ENCODE measurements around the gene SMPD3. TPM values are rescaled to one million over a fixed set of nuclear protein-coding genes. Genes with fewer than 3 reads are reported as not detected.

The SMPD3 gene
- total and polyA plus RNA-seq, 3 donors from 2014 or later: 13.3 to 23.4 (median 20.6) TPM

GRCh38 chr16:68389750-68390371 is 58.4 kb downstream of the SMPD3 start:
- WGBS, 2 donors: 59 to 63% methylated on average over 6 of the region's 6 CpGs
- no peaks in the 10 kb centered on the region for H3K4me1 ChIP-seq
- no peak for DNase-seq
- no peaks in the 10 kb centered on the region for H3K27me3 ChIP-seq
- intact Hi-C loops (cut with DNase I; ENCODE audit: low total_unique reads): no loop called here
- H3K4me3 ChIP-seq: no peak overlapping the region
- no peaks in the 10 kb centered on the region for H3K9me3 ChIP-seq
- TF ChIP-seq, protein P1, sequence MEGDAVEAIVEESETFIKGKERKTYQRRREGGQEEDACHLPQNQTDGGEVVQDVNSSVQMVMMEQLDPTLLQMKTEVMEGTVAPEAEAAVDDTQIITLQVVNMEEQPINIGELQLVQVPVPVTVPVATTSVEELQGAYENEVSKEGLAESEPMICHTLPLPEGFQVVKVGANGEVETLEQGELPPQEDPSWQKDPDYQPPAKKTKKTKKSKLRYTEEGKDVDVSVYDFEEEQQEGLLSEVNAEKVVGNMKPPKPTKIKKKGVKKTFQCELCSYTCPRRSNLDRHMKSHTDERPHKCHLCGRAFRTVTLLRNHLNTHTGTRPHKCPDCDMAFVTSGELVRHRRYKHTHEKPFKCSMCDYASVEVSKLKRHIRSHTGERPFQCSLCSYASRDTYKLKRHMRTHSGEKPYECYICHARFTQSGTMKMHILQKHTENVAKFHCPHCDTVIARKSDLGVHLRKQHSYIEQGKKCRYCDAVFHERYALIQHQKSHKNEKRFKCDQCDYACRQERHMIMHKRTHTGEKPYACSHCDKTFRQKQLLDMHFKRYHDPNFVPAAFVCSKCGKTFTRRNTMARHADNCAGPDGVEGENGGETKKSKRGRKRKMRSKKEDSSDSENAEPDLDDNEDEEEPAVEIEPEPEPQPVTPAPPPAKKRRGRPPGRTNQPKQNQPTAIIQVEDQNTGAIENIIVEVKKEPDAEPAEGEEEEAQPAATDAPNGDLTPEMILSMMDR (IDR thresholded peaks at IDR 0.05): no peak
- TF ChIP-seq POLR2A (IDR thresholded peaks at IDR 0.05): no peak
- no peaks in the 10 kb centered on the region for H3K36me3 ChIP-seq (ENCODE audit: low read depth, missing control alignments)
- no peak overlapping the region for H3K27ac ChIP-seq

- no peak overlapping the region for H3K27ac ChIP-seq
- WGBS, 2 donors: 37 to 66% methylated on average over 8 of the region's 8 CpGs
- no peaks in the 10 kb centered on the region for H3K4me1 ChIP-seq
- no peak overlapping the region for H3K4me3 ChIP-seq
- intact Hi-C loops (cut with DNase I; ENCODE audit: low total_unique reads): no loop called here
- no peak for DNase-seq
- no peaks in the 10 kb centered on the region for H3K36me3 ChIP-seq (ENCODE audit: low read depth, missing control alignments)
- H3K9me3 ChIP-seq: no peaks in the 10 kb centered on the region
- TF ChIP-seq POLR2A (IDR thresholded peaks at IDR 0.05): no peak
- TF ChIP-seq, protein P1 (IDR thresholded peaks at IDR 0.05): no peak
- no peaks in the 10 kb centered on the region for H3K27me3 ChIP-seq
Observed at GRCh38 chr16:68389006-68389405, 59.3 kb downstream of the SMPD3 start.

GRCh38 chr16:68388124-68388523 is 60.2 kb downstream of the SMPD3 start:
- DNase-seq: no peak
- Histone ChIP-seq H3K4me3 (no peak overlapping the region), H3K27ac (no peak overlapping the region), H3K9me3 (no peaks in the 10 kb centered on the region), H3K4me1 (no peaks in the 10 kb centered on the region), H3K36me3 (ENCODE audit: low read depth, missing control alignments) (no peaks in the 10 kb centered on the region), H3K27me3 (no peaks in the 10 kb centered on the region)
- intact Hi-C loops (cut with DNase I; ENCODE audit: low total_unique reads): no loop called here
- TF ChIP-seq, protein P1 (IDR thresholded peaks at IDR 0.05): no peak
- TF ChIP-seq POLR2A (IDR thresholded peaks at IDR 0.05): no peak
- 65 to 82% methylated on average over 2 to 3 of the region's 3 CpGs for WGBS, 2 donors

- Histone ChIP-seq H3K4me1 (no peaks in the 10 kb centered on the region), H3K4me3 (no peak overlapping the region), H3K27me3 (no peaks in the 10 kb centered on the region), H3K36me3 (ENCODE audit: low read depth, missing control alignments) (no peaks in the 10 kb centered on the region), H3K9me3 (no peaks in the 10 kb centered on the region), H3K27ac (no peak overlapping the region)
- intact Hi-C loops (cut with DNase I; ENCODE audit: low total_unique reads): no loop called here
- DNase-seq: no peak
- TF ChIP-seq POLR2A (IDR thresholded peaks at IDR 0.05): no peak
- TF ChIP-seq, protein P1 (IDR thresholded peaks at IDR 0.05): no peak
- 76 to 85% methylated on average over 4 to 9 of the region's 9 CpGs for WGBS, 2 donors
Observed at GRCh38 chr16:68387301-68387700, 61.0 kb downstream of the SMPD3 start.

GRCh38 chr16:68386628-68387027 is 61.7 kb downstream of the SMPD3 start:
- intact Hi-C loops (cut with DNase I; ENCODE audit: low total_unique reads): no loop called here
- 74 to 91% methylated on average over 4 to 14 of the region's 14 CpGs for WGBS, 2 donors
- H3K36me3 ChIP-seq (ENCODE audit: low read depth, missing control alignments): no peaks in the 10 kb centered on the region
- no peak overlapping the region for H3K4me3 ChIP-seq
- DNase-seq: no peak
- no peak overlapping the region for H3K27ac ChIP-seq
- TF ChIP-seq, protein P1 (IDR thresholded peaks at IDR 0.05): no peak
- no peak for TF ChIP-seq POLR2A (IDR thresholded peaks at IDR 0.05)
- no peaks in the 10 kb centered on the region for H3K9me3 ChIP-seq
- H3K4me1 ChIP-seq: no peaks in the 10 kb centered on the region
- H3K27me3 ChIP-seq: no peaks in the 10 kb centered on the region
